Vagina (tissue), 2 donors: Measurements from ENCODE around the gene ACOX3.

Experiments
- CTCF ChIP-seq, 3 experiments: fragments of 450-650 bp in 2 of 3; fragments of 200-600 bp in 1 of 3; sonication (generic) in 1 of 3; IDR thresholded peaks; one replicate each; pipeline ENCODE4 v1.5.1; 2017 to 2019; ENCODE audit warnings: antibody characterized with exemption in 3 of 3, mild to moderate bottlenecking in 2 of 3, moderate library complexity in 2 of 3
- POLR2A ChIP-seq, 2 donors: fragments of 450-650 bp; IDR thresholded peaks; one replicate each; pipeline ENCODE4 v1.6.1; 2017; ENCODE audit warnings: antibody characterized with exemption in 2 of 2, mild to moderate bottlenecking in 2 of 2, moderate library complexity in 2 of 2
- POLR2AphosphoS5 ChIP-seq, 2 donors: sonication (generic); formaldehyde crosslinking; IDR thresholded peaks; one replicate each; pipeline ENCODE4 v1.9.0; 2017; ENCODE audit warnings: antibody characterized with exemption in 2 of 2, mild to moderate bottlenecking in 2 of 2, low read depth in 1 of 2; ENCODE audit not compliant: insufficient read depth in 1 of 2

- TF ChIP-seq CTCF (IDR thresholded peaks at IDR 0.05) (no peak), POLR2AphosphoS5 (IDR thresholded peaks at IDR 0.05; ENCODE audit: insufficient read depth in 1 of 2, low read depth in 1 of 2) (no peak), POLR2A (IDR thresholded peaks at IDR 0.05) (no peak)
These were observed 9.0 kb downstream of the ACOX3 start for GRCh38 chr4:8431553-8431952.
